K562 (cell line): ENCODE measurements around the gene TNF. TPM values are rescaled to one million over a fixed set of nuclear protein-coding genes. Genes with fewer than 3 reads are reported as not detected.

ENCODE experiments used
- ATF6 ChIP-seq: sonication (generic); formaldehyde crosslinking; IDR thresholded peaks from 2 replicates; pipeline ENCODE4 v1.4.0; 2020; ENCODE audit warnings: mild to moderate bottlenecking, missing genetic modification reagents
- CXXC5 ChIP-seq: fragments of 250-450 bp; sonication (Bioruptor Pico); IDR thresholded peaks from 2 replicates; pipeline ENCODE4 v1.8.0; 2022; ENCODE audit warnings: inconsistent platforms, mild to moderate bottlenecking, moderate library complexity
- DMBX1 ChIP-seq: fragments of 250-450 bp; sonication (Bioruptor Pico); IDR thresholded peaks from 2 replicates; pipeline ENCODE4 v1.8.0; 2022; ENCODE audit warnings: inconsistent platforms, mild to moderate bottlenecking, moderate library complexity, borderline replicate concordance
- HDAC1 ChIP-seq, 2 experiments: fragments of 450-650 bp; IDR thresholded peaks; 2 replicates each; pipeline ENCODE4 v1.6.1; 2016 to 2017; ENCODE audit warnings: inconsistent platforms in 1 of 2, mild to moderate bottlenecking in 1 of 2, moderate library complexity in 1 of 2
- HIVEP1 ChIP-seq: fragments of 250-450 bp; sonication (Bioruptor Pico); IDR thresholded peaks from 2 replicates; pipeline ENCODE4 v1.4.0; 2020; ENCODE audit warnings: mild to moderate bottlenecking
- HOXB6 ChIP-seq: fragments of 250-450 bp; sonication (Bioruptor Pico); IDR thresholded peaks from 2 replicates; pipeline ENCODE4 v1.5.1; 2022; ENCODE audit warnings: mild to moderate bottlenecking, borderline replicate concordance
- JUND ChIP-seq, 2 experiments: IDR thresholded peaks; 2 replicates in 1 of 2; 3 replicates in 1 of 2; pipeline ENCODE4 v1.6.1; 2011; ENCODE audit warnings: borderline replicate concordance in 2 of 2, low read depth in 2 of 2, low read length in 2 of 2, improper control_type of control experiment in 1 of 2, missing biosample characterization in 1 of 2, missing genetic modification characterization in 1 of 2, missing genetic modification reagents in 1 of 2
- KAT7 ChIP-seq: sonication (generic); formaldehyde crosslinking; IDR thresholded peaks from 2 replicates; pipeline ENCODE4 v1.8.0; 2022; ENCODE audit warnings: missing genetic modification reagents, mild to moderate bottlenecking, borderline replicate concordance
- MAFF ChIP-seq: IDR thresholded peaks from 2 replicates; pipeline ENCODE4 v1.6.1; 2012; ENCODE audit warnings: low read length, improper control_type of control experiment
- MAZ ChIP-seq, 2 experiments: fragments of 450-650 bp in 1 of 2; sonication (generic) in 1 of 2; formaldehyde crosslinking; IDR thresholded peaks in 1 of 2; conservative IDR thresholded peaks in 1 of 2; 2 replicates each; pipeline versions ENCODE4 v1.4.0 to v1.5.0; 2020; ENCODE audit warnings: mild to moderate bottlenecking in 1 of 2, missing genetic modification reagents in 1 of 2
- MYC ChIP-seq, 2 experiments: fragments of 250-450 bp in 1 of 2; sonication (Bioruptor Pico) in 1 of 2; IDR thresholded peaks; 2 replicates each; pipeline versions ENCODE4 v1.5.1 to v1.6.1; 2012 to 2021; ENCODE audit warnings: low read depth in 2 of 2, borderline replicate concordance in 1 of 2, improper control_type of control experiment in 1 of 2, low read length in 1 of 2, mild to moderate bottlenecking in 1 of 2, moderate library complexity in 1 of 2
- NCOA1 ChIP-seq: fragments of 450-650 bp; IDR thresholded peaks from 2 replicates; pipeline ENCODE4 v1.6.1; 2016; ENCODE audit warnings: low read depth
- NFE2 ChIP-seq: IDR thresholded peaks from 2 replicates; pipeline ENCODE4 v1.6.1; 2014; ENCODE audit warnings: antibody characterized with exemption, low read depth
- NR2C2 ChIP-seq, 2 experiments: fragments of 200-800 bp in 1 of 2; sonication (Bioruptor generic) in 1 of 2; sonication (generic) in 1 of 2; formaldehyde crosslinking in 1 of 2; IDR thresholded peaks; 2 replicates each; pipeline versions ENCODE4 v1.6.1 to v1.8.0; 2016 to 2022; ENCODE audit warnings: mild to moderate bottlenecking in 1 of 2, missing compliant biosample characterization in 1 of 2, missing genetic modification characterization in 1 of 2, missing genetic modification reagents in 1 of 2
- PKNOX1 ChIP-seq: fragments of 450-650 bp; IDR thresholded peaks from 2 replicates; pipeline ENCODE4 v1.6.1; 2016
- POLR2AphosphoS5 ChIP-seq: IDR thresholded peaks from 2 replicates; pipeline ENCODE4 v1.6.1; 2011; ENCODE audit warnings: mild to moderate bottlenecking, low read depth, low read length, moderate library complexity; ENCODE audit not compliant: control insufficient read depth, insufficient read depth
- POLR2H ChIP-seq: IDR thresholded peaks from 2 replicates; pipeline ENCODE4 v1.6.1; 2016; ENCODE audit warnings: missing genetic modification characterization, low read depth, mild to moderate bottlenecking, control low read depth, missing compliant biosample characterization, moderate library complexity
- SNRNP70 ChIP-seq: fragments of 200-400 bp; formaldehyde crosslinking; optimal IDR thresholded peaks from 2 replicates; pipeline ENCODE3; 2017; ENCODE audit warnings: low read depth, low read length
- YY1 ChIP-seq, 3 experiments: IDR thresholded peaks; 2 replicates each; pipeline ENCODE4 v1.6.1; 2011; ENCODE audit warnings: low read length in 2 of 3, mild to moderate bottlenecking in 2 of 3, moderate library complexity in 2 of 3, borderline replicate concordance in 1 of 3, control low read depth in 1 of 3, low read depth in 1 of 3; ENCODE audit not compliant: insufficient read depth in 3 of 3, insufficient replicate concordance in 2 of 3, control insufficient read depth in 1 of 3, insufficient read length in 1 of 3; ENCODE audit errors: extremely low read depth in 1 of 3
- ZNF134 ChIP-seq: fragments of 250-450 bp; sonication (Bioruptor Pico); conservative IDR thresholded peaks from 2 replicates; pipeline ENCODE4 v1.4.0; 2020
- ZNF282 ChIP-seq: sonication (generic); formaldehyde crosslinking; IDR thresholded peaks from 2 replicates; pipeline ENCODE4 v1.8.1; 2023; ENCODE audit warnings: missing genetic modification reagents
- ZNF583 ChIP-seq: fragments of 250-450 bp; sonication (Bioruptor Pico); IDR thresholded peaks from 2 replicates; pipeline ENCODE4 v1.4.0; 2020
- polyA plus RNA-seq, 8 experiments: library from polyadenylated mRNA; depleted of rRNA in 4 of 8; stranded (reverse) in 5 of 8; unstranded in 3 of 8; fragments of >200 nt; fragmentation: Nextera tagmentation in 2 of 8; fragmentation: Illumina TruSeq in 1 of 8; extraction: Ambion mirVana in 2 of 8; extraction: Trizol in 1 of 8; gene quantifications; 2 replicates each; pipeline versions ENCODE4 v1.2.1 to v1.2.3, GENCODE V29; 2011 to 2014; ENCODE audit warnings: inconsistent platforms in 1 of 8, missing spikeins in 1 of 8
- total RNA-seq, 7 experiments: library from RNA; depleted of rRNA in 6 of 7; stranded (reverse); fragments of >200 nt in 6 of 7; fragmentation: Illumina TruSeq in 2 of 7; extraction: Trizol in 2 of 7; gene quantifications; 2 replicates each; pipeline versions ENCODE4 v1.2.1 to v1.2.3, GENCODE V29; 2011 to 2021; ENCODE audit warnings: low replicate concordance in 1 of 7

TNF gene
- total and polyA plus RNA-seq, 9 of the 15 experiments (the other 6 are each of a cell fraction or from before 2014, with no cell fraction given) = 0.08 to 0.40 TPM; not detected in 7

GRCh38 chr6:31558631-31559500, 16.5 kb upstream of the TNF start (continued):
- TF ChIP-seq MAZ (CRISPR knock-in tag; conservative IDR thresholded peaks at IDR 0.05 in 1 of 2, IDR thresholded peaks at IDR 0.05 in 1 of 2) (peak; percentile 67 to 73; a peak in 2 of 4 replicates), ATF6 (CRISPR knock-in tag) (0 out of 2 replicates have a peak, but pooled peaks have one; percentile 30), MYC (IDR thresholded peaks at IDR 0.05; ENCODE audit: low read depth, low read length) (peak; percentile 16; the same call in 1 of the 2 replicates), MYC (CRISPR knock-in tag; IDR thresholded peaks at IDR 0.05; ENCODE audit: borderline replicate concordance, low read depth) (no peak), NFE2 (peak; percentile 97), ZNF282 (CRISPR knock-in tag) (no peak), CXXC5 (CRISPR knock-in tag) (peak; percentile 17; the same call in 1 of the 2 replicates), KAT7 (CRISPR knock-in tag) (no peak), JUND (IDR thresholded peaks at IDR 0.05; ENCODE audit: borderline replicate concordance, low read depth, low read length) (peak; percentile 57), JUND (tag; IDR thresholded peaks at IDR 0.05; ENCODE audit: borderline replicate concordance, low read depth, low read length) (no peak; the same call in 2 of the 3 replicates), NCOA1 (peak; percentile 24; the same call in 1 of the 2 replicates), POLR2H (tag) (peak; percentile 41; the same call in 1 of the 2 replicates), ZNF583 (CRISPR knock-in tag) (0 out of 2 replicates have a peak, but pooled peaks have one; percentile 53), HDAC1 (IDR thresholded peaks at IDR 0.05) (peak in 1 of 2 experiments; percentile 47; a peak in 1 of 4 replicates), YY1 (IDR thresholded peaks at IDR 0.05; ENCODE audit: borderline replicate concordance in 1 of 3, control insufficient read depth in 1 of 3, extremely low read depth in 1 of 3, insufficient read depth in 3 of 3, insufficient read length in 1 of 3, insufficient replicate concordance in 2 of 3, low read depth in 1 of 3, low read length in 2 of 3) (peak in 1 of 3 experiments; percentile 31), HOXB6 (CRISPR knock-in tag) (no peak), HIVEP1 (CRISPR knock-in tag) (peak; percentile 89), DMBX1 (peak; percentile 64; the same call in 1 of the 2 replicates), NR2C2 (CRISPR knock-in tag; IDR thresholded peaks at IDR 0.05) (no peak), NR2C2 (tag; IDR thresholded peaks at IDR 0.05) (peak; percentile 47; the same call in 1 of the 2 replicates), SNRNP70 (no peak), MAFF (peak; percentile 53; the same call in 1 of the 2 replicates), PKNOX1 (no peak), ZNF134 (CRISPR knock-in tag) (no peak), POLR2AphosphoS5 (0 out of 2 replicates have a peak, but pooled peaks have one; percentile 50)
